PC-3 (cell line): ENCODE results near the gene ATOX1.

Experiments
- EZH2 ChIP-seq: fragments of 300-600 bp; sonication (generic); IDR thresholded peaks from one replicate; pipeline ENCODE4 v1.6.1; 2017; ENCODE audit warnings: antibody characterized with exemption, mild to moderate bottlenecking, low read length; ENCODE audit not compliant: unreplicated experiment
- TF ChIP-seq, protein P1 (sequence below): fragments of 300-600 bp; sonication (generic); conservative IDR thresholded peaks from 2 replicates; pipeline ENCODE4 v1.5.1; 2017; ENCODE audit warnings: antibody characterized with exemption, low read depth, mild to moderate bottlenecking, low read length

DNA sequence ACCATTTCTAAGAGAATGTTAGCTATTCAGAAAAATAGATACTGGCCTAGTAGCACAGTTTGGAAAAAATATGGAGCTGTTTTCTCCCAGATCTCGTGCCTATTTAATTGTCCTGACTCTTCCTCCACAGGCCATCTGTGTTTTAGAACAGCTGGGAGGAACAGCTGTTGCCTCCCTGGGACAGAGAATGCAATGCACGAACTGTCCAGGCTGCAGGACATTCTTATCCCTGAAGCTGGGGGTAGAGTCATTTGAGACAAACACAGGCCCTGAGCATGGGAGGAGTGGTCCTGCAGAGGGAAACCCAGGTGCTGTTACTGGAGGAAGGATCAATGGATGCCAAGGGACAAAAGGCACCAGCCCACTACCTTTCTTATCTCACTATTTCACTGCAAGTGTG is 50.9 kb downstream of the ATOX1 start:
- TF ChIP-seq, protein P1, sequence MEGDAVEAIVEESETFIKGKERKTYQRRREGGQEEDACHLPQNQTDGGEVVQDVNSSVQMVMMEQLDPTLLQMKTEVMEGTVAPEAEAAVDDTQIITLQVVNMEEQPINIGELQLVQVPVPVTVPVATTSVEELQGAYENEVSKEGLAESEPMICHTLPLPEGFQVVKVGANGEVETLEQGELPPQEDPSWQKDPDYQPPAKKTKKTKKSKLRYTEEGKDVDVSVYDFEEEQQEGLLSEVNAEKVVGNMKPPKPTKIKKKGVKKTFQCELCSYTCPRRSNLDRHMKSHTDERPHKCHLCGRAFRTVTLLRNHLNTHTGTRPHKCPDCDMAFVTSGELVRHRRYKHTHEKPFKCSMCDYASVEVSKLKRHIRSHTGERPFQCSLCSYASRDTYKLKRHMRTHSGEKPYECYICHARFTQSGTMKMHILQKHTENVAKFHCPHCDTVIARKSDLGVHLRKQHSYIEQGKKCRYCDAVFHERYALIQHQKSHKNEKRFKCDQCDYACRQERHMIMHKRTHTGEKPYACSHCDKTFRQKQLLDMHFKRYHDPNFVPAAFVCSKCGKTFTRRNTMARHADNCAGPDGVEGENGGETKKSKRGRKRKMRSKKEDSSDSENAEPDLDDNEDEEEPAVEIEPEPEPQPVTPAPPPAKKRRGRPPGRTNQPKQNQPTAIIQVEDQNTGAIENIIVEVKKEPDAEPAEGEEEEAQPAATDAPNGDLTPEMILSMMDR = no peak
- no peak for TF ChIP-seq EZH2
